Measurements from ENCODE around the gene HIGD1A.
"Not testable (repeated sequence)": the region's sequence is repeated elsewhere in the genome, so short reads cannot be mapped to it uniquely, and the experiment has no call there.

Gene HIGD1A

DNA sequence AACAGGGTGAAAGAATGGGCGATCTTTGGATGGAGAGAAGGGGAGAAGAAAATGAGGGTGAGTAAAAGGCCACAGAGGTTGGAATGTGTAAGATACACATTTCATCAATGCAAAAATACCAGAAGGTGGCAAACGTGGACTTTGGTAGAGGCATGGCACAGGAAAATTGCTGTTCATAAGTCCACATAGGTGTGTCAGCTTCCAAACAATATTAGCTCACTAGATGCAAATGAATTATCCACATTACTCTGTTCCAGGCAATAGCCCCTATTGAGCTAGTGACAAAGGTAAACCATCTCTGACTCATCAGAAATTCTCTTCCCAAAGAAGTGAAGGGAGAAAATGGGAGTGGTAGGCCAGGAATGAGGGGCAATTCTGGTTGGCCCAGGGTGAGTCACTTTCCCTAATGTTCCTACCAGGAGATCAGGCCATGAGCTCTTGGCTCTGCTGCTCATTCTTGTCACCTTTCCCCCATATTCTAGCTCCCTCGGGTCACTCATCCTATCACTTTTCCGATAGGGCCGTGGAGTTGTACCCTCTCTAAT, 24.9 kb upstream of the HIGD1A start:
- no peak for DNase-seq (ENCODE audit: low read depth, low spot score)

- DNase-seq (ENCODE audit: low read depth, low spot score), result no peak
Observed at GRCh38 chr3:42827654-42828053, 23.4 kb upstream of the HIGD1A start.

DNA sequence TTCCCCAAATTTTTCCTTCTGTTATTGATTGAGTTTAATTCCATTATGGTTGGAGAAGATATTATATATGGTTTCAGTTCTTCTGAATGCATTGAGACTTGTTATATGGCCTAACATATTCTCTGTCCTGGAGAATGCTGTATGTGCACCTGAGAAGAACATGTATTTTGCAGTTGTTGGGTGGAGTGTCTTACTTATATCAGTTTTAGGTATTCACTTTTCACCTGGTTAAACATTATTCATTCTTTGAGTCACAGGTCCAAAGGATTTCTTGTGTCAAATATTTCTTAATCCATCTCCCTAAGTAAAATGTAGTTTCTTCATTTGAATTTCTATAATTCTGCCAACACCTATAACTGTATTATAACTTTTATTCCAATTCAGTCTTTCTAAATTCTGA, 22.7 kb upstream of the HIGD1A start:
- DNase-seq (ENCODE audit: low read depth, low spot score), result no peak

DNA sequence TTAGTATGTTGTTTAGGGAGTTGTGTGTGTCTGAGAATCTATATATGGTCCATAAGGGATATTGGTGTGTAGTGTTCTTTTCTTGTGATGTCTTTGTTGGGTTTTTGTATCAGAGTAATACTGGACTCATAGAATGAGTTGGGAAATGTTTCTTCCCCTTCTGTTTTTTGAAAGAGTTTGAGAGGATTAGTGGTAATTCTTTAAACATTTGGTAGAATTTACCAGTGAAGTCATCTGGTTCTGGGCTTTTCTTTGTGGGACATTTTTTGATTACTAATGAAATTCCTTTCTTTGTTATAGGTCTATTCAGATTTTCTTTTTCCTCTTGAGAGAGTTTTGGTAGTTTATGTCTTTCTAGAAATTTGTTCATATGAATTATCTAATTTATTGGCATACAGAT, 21.9 kb upstream of the HIGD1A start:
- no peak for DNase-seq (ENCODE audit: low read depth, low spot score)

DNA sequence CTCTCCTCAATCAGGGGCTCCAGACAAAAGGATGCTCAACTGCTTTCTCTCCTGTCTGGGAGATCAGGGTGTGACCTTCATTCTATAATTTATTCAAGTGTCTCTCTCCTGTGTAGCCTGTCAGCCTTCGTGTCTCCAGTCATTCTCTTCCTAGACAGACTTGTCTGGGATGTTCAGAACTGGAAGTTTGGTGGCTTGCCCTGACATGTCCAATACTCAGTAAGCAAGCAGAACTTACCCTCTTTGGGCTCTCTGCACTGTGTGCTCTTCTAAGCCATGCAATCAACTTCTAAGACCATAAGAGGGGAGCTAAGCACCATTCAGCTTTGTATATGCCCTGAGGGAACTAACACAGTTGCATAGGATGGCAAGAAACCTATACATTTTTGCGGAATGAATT, 19.1 kb upstream of the HIGD1A start:
- DNase-seq (ENCODE audit: low read depth, low spot score), result no peak

- DNase-seq (ENCODE audit: low read depth, low spot score), result no peak
Observed at GRCh38 chr3:42822828-42823227, 18.5 kb upstream of the HIGD1A start.

- no peak for DNase-seq (ENCODE audit: low read depth, low spot score)
Observed at GRCh38 chr3:42820746-42821051, 16.4 kb upstream of the HIGD1A start.

- DNase-seq (ENCODE audit: low read depth, low spot score), result no peak
Observed at GRCh38 chr3:42819351-42819965, 15.2 kb upstream of the HIGD1A start.

DNA sequence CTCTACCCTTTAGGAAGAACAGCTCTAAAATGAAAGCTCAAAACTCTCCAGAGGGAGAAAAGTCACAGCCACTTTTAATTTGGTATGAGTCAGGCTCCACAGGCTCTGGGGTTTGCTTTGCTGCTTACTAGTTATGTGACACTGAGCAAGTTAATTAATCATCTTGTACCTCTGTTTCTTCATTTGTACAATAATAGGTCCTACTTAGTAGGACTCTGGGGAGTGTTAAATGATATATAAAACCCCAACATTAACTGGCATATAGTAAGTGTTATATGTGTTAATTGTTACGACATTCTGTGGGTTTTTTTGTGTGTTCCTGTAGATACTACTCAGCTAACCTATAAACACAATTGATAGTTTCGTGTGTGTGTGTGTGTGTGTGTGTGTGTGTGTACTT, 11.5 kb upstream of the HIGD1A start:
- DNase-seq (ENCODE audit: low read depth, low spot score), result no peak

DNA sequence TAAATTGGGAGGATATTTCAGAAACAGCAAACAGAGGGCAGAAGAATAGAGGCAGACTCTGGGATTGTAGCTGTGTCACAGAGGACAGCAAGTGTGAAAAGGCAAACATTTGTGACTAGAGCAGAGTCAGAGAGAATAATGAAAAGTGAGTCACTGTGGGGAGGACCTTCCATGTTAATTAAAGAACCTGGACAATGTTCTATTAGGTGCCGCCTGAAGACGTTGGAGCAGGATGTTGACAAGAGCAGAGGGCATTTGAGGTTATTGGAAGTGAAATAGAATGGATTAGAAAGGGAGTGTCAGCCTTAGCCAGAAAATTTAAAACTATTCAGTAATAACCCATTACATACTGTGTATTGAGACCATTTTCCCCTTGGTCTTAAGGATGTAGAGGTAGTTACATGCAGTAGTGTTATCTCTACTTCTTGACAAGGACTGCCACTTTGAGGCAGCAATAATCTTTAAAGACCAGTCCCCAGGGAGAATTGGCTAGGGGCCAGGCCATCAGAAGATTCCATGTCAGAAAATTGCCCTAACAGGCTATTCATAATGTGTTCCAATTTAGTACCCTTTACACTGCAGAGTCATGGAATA, 10.7 kb upstream of the HIGD1A start:
- no peak for DNase-seq (ENCODE audit: low read depth, low spot score)

DNA sequence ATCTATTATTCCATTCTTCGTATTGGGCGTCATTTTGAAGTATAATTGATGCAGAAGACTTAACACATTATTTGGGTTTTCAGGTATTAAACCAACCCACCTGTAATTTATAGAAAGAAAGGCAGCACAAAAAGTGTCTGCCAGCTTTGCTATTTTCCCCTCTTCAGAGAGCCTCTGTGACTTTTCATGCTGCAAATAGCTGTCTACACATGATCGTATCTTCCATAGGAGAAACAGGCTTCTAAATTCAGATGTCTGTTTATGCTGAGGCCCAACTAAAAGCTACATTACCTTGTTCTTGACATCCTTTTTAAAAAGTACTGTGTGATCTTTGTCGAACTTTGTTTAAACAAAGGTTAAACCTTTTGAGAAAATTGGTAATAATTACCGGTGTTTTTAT, 10.0 kb upstream of the HIGD1A start:
- no peak for DNase-seq (ENCODE audit: low read depth, low spot score)

GRCh38 chr3:42811118-42811883, 7.0 kb upstream of the HIGD1A start:
- DNase-seq (ENCODE audit: low read depth, low spot score), result not testable (repeated sequence)

DNA sequence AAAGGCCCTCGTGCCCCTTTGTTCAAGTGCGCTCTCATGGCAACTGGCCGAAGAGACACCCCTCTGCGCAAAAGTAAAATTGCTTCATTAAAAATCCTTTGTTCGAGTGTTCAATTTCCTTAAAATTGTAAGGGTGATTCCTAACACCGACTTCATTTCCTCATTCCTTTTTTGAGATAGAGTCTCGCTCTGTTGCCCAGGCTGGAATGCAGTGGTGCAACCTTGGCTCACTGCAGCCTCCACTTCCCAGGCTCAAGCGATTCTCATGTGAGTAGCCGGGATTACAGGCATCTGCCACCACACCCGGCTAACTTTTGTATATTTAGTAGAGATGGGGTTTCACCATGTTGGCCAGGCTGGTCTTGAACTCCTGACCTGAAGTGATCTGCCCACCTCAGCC, 6.4 kb upstream of the HIGD1A start:
- DNase-seq (ENCODE audit: low read depth, low spot score), result not testable (repeated sequence)

DNA sequence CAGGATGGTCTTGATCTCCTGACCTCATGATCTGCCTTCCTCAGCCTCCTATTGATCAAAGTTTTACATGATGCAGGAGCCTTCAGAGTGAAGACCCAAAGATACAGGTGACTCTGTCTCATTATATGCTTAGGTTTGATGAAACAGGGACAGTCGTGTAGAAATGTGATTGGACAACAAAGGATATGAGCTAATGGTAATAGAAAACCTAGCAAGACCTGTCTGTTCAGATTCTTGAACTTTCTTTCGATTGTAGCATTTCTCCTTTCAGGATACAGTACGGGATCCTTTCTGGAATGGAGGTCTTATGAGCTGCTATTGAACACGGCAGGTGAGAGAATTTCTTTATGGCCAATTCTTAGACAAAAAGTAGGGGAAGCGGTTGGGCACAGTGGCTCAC, 4.9 kb upstream of the HIGD1A start, which contains the start of gene ACKR2:
Gene ACKR2 (plus strand): TSS at position 244 of the 400 bp plus-strand sequence. CDS start 55,058 bp downstream, outside the sequence.
- DNase-seq (ENCODE audit: low read depth, low spot score), result no peak

DNA sequence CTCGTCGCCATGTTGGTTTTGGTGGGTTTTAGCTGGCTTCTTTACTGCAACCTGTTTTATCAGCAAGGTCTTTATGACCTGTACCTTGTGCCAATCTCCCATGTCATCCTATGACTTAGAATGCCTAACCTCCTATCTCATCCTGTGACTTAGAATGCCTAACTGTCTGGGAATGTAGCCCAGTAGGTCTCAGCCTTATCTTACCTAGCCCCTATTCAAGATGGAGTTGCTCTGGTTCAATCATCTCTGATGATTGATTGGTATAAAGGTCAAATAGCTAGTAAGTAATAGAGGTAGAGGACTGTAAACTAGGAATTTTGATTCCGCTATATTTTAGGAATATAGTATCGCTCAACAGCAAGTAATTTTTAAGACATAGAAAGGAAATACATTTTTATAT, 3.6 kb upstream of the HIGD1A start:
- DNase-seq (ENCODE audit: low read depth, low spot score), result no peak

DNA sequence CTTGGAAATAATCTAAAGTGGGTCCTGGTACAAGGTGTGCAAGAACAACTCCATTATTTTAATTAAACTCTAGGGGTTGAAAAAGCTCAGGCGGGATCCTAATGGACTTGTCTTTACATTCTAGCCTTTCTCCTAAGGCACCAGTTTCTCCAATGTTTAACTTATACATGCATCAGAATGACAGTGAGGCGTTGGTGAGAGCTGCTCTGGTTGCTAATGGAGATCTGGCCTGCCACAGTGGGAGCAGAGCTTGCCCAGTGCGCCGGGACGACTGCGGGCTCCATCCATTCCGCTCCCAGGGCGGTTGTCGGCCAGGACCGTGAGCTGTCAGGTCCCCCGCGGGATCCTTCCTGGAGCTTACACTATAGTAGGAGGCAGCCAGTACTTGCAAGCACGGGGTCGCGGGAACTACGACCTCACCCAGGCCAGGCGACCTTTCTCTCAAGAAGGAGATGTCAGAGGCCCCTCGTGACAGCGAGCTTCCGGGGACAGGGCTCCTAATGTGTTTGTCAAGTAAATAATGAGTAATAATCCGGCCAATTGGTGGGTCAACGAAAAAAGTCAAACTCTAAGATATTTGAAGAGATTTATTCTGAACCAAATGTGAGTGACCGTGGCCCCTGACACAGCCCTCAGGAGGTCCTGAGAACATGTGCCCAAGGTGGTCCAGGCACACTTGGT, 991 bp upstream of the HIGD1A start:
- no peak for DNase-seq (ENCODE audit: low read depth, low spot score)

DNA sequence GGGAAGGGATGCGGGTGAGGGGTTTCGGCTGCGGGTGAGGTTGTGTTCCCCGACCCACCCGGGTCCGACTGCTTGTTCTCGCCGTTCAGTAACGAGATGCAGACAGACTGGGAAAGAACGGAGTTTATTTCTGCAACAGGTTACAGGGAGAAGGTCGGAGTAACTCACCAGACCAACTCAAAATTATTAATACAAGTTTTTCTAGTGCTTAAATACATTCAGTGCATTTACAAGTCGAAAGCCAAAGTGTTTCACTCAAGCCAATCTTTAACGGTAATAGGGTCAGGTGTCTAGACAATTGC, 492 bp upstream of the HIGD1A start:
- DNase-seq (ENCODE audit: low read depth, low spot score), result no peak

GRCh38 chr3:42803414-42804105, 730 bp downstream of the HIGD1A start:
- no peak for DNase-seq (ENCODE audit: low read depth, low spot score)

- DNase-seq (ENCODE audit: low read depth, low spot score), result no peak
Observed at GRCh38 chr3:42802876-42803413, 1.3 kb downstream of the HIGD1A start.

- DNase-seq (ENCODE audit: low read depth, low spot score), result no peak
Observed at GRCh38 chr3:42801784-42802183, 2.5 kb downstream of the HIGD1A start.

DNA sequence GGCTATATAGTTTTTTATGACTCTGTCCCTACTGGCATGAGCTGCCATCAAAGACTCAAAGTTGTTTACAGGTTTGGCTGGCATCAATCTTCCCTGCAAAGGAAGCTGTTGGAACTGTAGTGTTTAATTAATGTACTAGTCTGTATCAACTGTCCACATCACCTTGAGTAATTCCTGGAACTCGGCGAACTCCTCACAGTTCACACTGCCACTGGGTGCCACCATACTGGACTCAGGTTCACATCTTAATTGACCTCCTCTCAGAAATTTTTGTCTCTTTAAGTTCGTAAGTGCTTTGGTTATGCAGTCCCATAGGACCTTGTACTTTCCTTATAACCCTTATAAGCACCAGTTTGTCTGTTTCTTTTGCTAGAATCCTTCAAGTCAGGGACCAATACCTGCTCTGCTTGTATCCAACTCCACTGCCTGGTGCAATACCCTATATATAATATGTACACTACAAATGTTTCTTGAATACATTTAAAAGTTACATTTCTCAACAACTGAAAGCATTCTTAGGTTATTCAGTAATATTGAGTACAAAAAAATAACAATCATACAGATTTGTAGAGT, 3.2 kb downstream of the HIGD1A start:
- no peak for DNase-seq (ENCODE audit: low read depth, low spot score)
